SK-N-SH treated with all-trans-retinoic acid at 6 μM for 48 hours (cell line): Measurements from ENCODE around the gene TAX1BP1.

Experiments
- OSR1 ChIP-seq: fragments of 250-450 bp; sonication (Bioruptor Pico); IDR thresholded peaks from 2 replicates; pipeline ENCODE4 v1.8.0; 2022; ENCODE audit warnings: moderate library complexity, mild to moderate bottlenecking, inconsistent platforms
- PPARA ChIP-seq: fragments of 250-450 bp; sonication (Bioruptor Pico); IDR thresholded peaks from 2 replicates; pipeline ENCODE4 v1.5.0; 2020; ENCODE audit warnings: mild to moderate bottlenecking, borderline replicate concordance
- TOX ChIP-seq: fragments of 250-450 bp; sonication (Bioruptor Pico); IDR thresholded peaks from 2 replicates; pipeline ENCODE4 v1.8.0; 2021; ENCODE audit warnings: mild to moderate bottlenecking, moderate library complexity, borderline replicate concordance
- ZFP3 ChIP-seq: fragments of 250-450 bp; sonication (Bioruptor Pico); IDR thresholded peaks from 2 replicates; pipeline ENCODE4 v1.5.0; 2020; ENCODE audit warnings: mild to moderate bottlenecking, moderate library complexity
- ZFP30 ChIP-seq: fragments of 450-650 bp; formaldehyde crosslinking; IDR thresholded peaks from 2 replicates; pipeline ENCODE4 v1.5.0; 2022; ENCODE audit warnings: mild to moderate bottlenecking, moderate library complexity
- ZNF565 ChIP-seq: fragments of 450-650 bp; formaldehyde crosslinking; conservative IDR thresholded peaks from 2 replicates; pipeline ENCODE4 v1.5.0; 2020; ENCODE audit warnings: low read depth, mild to moderate bottlenecking, moderate library complexity
- ZNF70 ChIP-seq: fragments of 450-650 bp; formaldehyde crosslinking; IDR thresholded peaks from 2 replicates; pipeline ENCODE4 v1.5.0; 2020; ENCODE audit warnings: mild to moderate bottlenecking, moderate library complexity
- TF ChIP-seq, protein P1 (sequence below): fragments of 250-450 bp; sonication (Bioruptor Pico); IDR thresholded peaks from 2 replicates; pipeline ENCODE4 v1.8.0; 2020; ENCODE audit warnings: mild to moderate bottlenecking, moderate library complexity, borderline replicate concordance

DNA sequence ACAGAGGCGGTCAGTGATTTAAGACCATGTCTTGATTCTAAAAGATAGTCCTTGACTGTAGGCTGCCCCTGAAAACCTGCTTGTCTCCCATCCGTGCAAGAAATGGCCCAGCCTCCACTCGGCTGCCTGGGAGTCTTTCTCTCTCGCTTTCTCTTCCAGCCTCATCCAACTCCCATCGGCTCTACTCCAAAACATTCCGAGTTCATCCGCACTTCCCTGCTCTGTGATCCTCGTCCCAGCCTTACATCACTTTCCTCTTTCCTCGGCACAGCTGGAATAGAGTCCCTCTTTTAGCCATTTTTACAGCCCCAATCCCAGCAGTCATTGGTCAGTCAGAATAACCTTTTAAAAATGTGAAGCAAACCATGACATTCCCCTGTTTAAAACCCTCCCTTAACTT, 135.1 kb downstream of the TAX1BP1 start:
- TF ChIP-seq ZNF565 (no peak), OSR1 (CRISPR knock-in tag) (no peak), ZNF70 (CRISPR knock-in tag) (no peak), TOX (CRISPR knock-in tag) (no peak), ZFP30 (CRISPR knock-in tag) (no peak), ZFP3 (no peak), PPARA (CRISPR knock-in tag) (no peak)
- TF ChIP-seq, protein P1, sequence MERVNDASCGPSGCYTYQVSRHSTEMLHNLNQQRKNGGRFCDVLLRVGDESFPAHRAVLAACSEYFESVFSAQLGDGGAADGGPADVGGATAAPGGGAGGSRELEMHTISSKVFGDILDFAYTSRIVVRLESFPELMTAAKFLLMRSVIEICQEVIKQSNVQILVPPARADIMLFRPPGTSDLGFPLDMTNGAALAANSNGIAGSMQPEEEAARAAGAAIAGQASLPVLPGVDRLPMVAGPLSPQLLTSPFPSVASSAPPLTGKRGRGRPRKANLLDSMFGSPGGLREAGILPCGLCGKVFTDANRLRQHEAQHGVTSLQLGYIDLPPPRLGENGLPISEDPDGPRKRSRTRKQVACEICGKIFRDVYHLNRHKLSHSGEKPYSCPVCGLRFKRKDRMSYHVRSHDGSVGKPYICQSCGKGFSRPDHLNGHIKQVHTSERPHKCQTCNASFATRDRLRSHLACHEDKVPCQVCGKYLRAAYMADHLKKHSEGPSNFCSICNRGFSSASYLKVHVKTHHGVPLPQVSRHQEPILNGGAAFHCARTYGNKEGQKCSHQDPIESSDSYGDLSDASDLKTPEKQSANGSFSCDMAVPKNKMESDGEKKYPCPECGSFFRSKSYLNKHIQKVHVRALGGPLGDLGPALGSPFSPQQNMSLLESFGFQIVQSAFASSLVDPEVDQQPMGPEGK (CRISPR knock-in tag) = no peak
